Keratinocyte (primary cell): ENCODE results near the gene MORN5.

Source experiments
- EZH2 ChIP-seq: IDR thresholded peaks from one replicate; pipeline ENCODE4 v1.6.1; 2012; ENCODE audit warnings: inconsistent platforms, mild to moderate bottlenecking, low read length, moderate library complexity
- TF ChIP-seq, protein P1 (sequence below), 3 experiments: IDR thresholded peaks in 1 of 3; conservative IDR thresholded peaks in 1 of 3; optimal IDR thresholded peaks in 1 of 3; 2 replicates in 2 of 3; 3 replicates in 1 of 3; pipeline versions ENCODE3 to v1.5.1; 2011; ENCODE audit warnings: low read length in 3 of 3, mild to moderate bottlenecking in 3 of 3, moderate library complexity in 2 of 3, control low read depth in 1 of 3, inconsistent platforms in 1 of 3; ENCODE audit not compliant: insufficient read depth in 2 of 3; ENCODE audit errors: extremely low read depth in 1 of 3

DNA sequence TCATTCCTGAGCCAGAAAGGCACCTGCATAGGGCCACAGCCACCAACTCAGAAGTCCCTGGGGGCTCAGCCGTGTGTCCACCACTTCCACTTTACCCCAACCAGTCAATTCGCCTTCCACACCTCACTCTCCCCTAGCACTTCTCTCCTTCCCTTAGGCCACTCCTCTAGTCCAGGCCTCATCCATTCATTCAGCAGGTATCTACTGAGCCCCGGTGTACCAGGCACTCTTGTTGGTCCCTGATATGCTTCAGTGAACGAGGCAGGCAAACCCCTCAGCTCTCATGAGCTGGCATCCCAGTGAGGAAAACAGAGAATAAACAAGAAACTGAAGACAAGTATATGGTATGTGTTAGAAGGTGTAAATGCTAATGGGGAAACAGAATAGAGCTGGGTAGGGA lies 28.9 kb upstream of the MORN5 start:
- TF ChIP-seq, protein P1, sequence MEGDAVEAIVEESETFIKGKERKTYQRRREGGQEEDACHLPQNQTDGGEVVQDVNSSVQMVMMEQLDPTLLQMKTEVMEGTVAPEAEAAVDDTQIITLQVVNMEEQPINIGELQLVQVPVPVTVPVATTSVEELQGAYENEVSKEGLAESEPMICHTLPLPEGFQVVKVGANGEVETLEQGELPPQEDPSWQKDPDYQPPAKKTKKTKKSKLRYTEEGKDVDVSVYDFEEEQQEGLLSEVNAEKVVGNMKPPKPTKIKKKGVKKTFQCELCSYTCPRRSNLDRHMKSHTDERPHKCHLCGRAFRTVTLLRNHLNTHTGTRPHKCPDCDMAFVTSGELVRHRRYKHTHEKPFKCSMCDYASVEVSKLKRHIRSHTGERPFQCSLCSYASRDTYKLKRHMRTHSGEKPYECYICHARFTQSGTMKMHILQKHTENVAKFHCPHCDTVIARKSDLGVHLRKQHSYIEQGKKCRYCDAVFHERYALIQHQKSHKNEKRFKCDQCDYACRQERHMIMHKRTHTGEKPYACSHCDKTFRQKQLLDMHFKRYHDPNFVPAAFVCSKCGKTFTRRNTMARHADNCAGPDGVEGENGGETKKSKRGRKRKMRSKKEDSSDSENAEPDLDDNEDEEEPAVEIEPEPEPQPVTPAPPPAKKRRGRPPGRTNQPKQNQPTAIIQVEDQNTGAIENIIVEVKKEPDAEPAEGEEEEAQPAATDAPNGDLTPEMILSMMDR (optimal IDR thresholded peaks at IDR 0.05 in 1 of 3, IDR thresholded peaks at IDR 0.05 in 1 of 3, conservative IDR thresholded peaks at IDR 0.05 in 1 of 3; ENCODE audit: extremely low read depth in 1 of 3, insufficient read depth in 2 of 3, low read length in 3 of 3) = no peak
- no peak for TF ChIP-seq EZH2
